ENCODE results near the gene ARFGAP1.

The ARFGAP1 gene

GRCh38 chr20:63276956-63277355 is 4.3 kb downstream of the ARFGAP1 start:
- in situ Hi-C loops (cut with MboI; ENCODE audit: low sequenced_read_pairs, unreplicated experiment): no loop called here
- no peak for TF ChIP-seq CTCF (IDR thresholded peaks at IDR 0.05; ENCODE audit: borderline replicate concordance, control extremely low read depth, extremely low read depth, insufficient read depth, missing control alignments)
- DNase-seq (ENCODE audit: low spot score): no peak

DNA sequence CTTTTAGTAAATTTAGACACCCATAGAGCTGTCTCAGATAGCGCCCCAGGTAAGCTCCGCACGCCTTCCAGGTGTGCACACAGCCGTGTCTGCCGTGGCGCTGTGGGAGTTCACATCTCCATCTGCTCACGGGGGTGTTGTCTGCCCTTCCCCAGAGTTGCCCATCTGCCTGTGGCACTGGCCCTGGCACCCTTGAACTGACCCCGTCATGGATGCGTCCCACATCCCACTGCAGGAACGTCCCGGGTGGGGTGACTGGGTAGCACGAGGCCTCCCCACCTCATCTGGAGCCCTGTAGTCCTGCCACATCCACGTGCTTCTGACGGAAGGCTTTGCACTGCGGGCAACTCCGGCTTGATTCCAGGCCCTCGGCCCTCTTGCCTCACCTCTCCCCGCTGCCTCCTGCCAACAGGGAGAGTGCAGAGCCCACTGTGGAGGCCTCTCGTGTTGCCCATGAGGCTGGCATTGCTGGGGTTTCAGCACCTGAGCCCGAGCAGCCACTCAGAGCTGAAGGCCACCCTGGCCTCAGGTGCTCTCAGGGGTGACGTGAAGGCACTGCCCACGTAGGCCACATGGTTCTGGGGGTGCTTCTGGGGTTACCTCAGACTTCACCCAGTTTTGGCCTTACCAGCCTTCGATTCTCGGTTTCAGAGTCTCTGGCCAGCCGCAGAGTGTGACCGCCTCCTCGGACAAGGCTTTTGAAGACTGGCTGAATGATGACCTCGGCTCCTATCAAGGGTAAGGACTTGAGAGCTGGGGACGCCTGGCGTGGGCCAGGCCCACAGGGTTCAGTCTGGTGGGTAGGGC is 5.1 kb downstream of the ARFGAP1 start:
- no peak for TF ChIP-seq CTCF (IDR thresholded peaks at IDR 0.05; ENCODE audit: borderline replicate concordance, control extremely low read depth, extremely low read depth, insufficient read depth, missing control alignments)
- DNase-seq (ENCODE audit: low spot score): no peak
- in situ Hi-C loops (cut with MboI; ENCODE audit: low sequenced_read_pairs, unreplicated experiment): no loop called here

DNA sequence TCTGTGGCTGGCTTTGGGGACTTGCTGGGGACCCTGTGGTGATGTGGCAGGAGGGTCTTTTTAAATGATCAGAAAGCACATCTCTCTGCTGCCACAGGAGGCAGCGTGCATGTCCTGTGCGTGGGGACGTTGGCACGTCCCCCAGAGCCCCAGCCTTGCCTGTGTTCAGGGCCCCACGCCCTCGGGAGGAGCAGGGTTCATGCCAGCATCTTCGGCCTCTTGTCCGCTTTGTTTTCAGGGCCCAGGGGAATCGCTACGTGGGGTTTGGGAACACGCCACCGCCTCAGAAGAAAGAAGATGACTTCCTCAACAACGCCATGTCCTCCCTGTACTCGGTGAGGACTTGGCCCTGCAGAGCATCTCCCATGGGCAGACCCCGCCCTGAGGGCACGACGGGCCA is 6.0 kb downstream of the ARFGAP1 start:
- no peak for DNase-seq (ENCODE audit: low spot score)
- in situ Hi-C loops (cut with MboI; ENCODE audit: low sequenced_read_pairs, unreplicated experiment): no loop called here
- TF ChIP-seq CTCF (IDR thresholded peaks at IDR 0.05; ENCODE audit: borderline replicate concordance, control extremely low read depth, extremely low read depth, insufficient read depth, missing control alignments): no peak

- no peak for DNase-seq (ENCODE audit: low spot score)
- TF ChIP-seq CTCF (IDR thresholded peaks at IDR 0.05; ENCODE audit: borderline replicate concordance, control extremely low read depth, extremely low read depth, insufficient read depth, missing control alignments): no peak
- in situ Hi-C loops (cut with MboI; ENCODE audit: low sequenced_read_pairs, unreplicated experiment): no loop called here
These were observed 7.3 kb downstream of the ARFGAP1 start for GRCh38 chr20:63279931-63280330.

DNA sequence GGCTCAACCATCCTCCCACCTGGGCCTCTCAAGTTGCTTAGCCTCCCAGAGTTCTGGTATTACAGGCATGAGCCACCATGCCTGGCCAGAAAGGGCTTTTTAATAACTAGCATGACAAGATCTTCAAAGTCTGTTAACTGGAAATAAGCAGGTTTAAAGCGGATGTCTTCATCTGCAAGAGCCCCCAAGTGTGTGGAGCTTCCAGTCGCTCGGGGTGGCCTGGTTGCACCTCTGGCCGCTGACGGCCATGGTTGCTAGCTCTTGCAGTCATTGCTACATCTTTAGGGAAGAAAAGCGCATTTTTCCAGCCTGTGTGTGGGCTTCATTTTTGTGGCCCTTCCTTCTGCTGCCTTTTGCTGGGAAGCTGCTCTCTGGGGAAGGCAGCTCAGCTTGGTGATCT is 7.8 kb downstream of the ARFGAP1 start:
- no peak for DNase-seq (ENCODE audit: low spot score)
- TF ChIP-seq CTCF (IDR thresholded peaks at IDR 0.05; ENCODE audit: borderline replicate concordance, control extremely low read depth, extremely low read depth, insufficient read depth, missing control alignments): no peak
- in situ Hi-C loops (cut with MboI; ENCODE audit: low sequenced_read_pairs, unreplicated experiment): no loop called here

DNA sequence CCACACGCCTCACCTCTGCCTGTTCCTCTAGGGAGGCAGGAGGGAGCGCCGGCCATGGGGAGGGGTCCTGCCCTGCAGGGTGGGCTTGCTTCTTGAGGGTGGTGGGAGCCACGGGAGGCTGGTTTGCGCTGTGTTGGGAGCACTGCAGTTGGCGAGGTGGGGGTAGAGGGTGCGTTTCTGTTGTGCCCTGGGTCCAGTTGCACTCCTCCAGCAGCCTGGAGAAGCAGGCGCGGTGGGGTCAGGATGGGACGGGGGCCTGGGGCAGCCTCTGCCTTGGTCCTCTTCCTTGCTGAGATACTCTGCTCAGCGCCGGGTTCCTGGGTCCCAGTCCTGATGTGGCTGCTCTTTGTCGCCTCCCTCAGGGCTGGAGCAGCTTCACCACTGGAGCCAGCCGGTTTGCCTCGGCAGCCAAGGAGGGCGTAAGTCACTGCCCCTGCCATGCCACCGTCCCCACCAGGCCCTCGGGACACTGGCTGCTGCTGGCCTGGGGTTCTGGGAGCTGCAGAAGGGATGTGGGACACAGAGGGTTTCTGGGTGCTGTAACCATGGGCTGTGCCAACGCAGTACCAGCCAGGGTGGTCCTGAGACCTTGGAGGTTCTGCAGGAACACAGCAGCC is 8.4 kb downstream of the ARFGAP1 start:
- no peak for TF ChIP-seq CTCF (IDR thresholded peaks at IDR 0.05; ENCODE audit: borderline replicate concordance, control extremely low read depth, extremely low read depth, insufficient read depth, missing control alignments)
- in situ Hi-C loops (cut with MboI; ENCODE audit: low sequenced_read_pairs, unreplicated experiment): no loop called here
- no peak for DNase-seq (ENCODE audit: low spot score)
